SKM-1 treated with dmso at 0.1 percent for 144 hours (cell line): Measurements from ENCODE around the gene PIGZ.
"Not testable (repeated sequence)": the region's sequence is repeated elsewhere in the genome, so short reads cannot be mapped to it uniquely, and the experiment has no call there.

Experiments
- DNase-seq: peaks from one replicate; lab custom pipeline; 2025; ENCODE audit not compliant: unreplicated experiment; lab: John Stamatoyannopoulos, UW

The PIGZ gene

DNA sequence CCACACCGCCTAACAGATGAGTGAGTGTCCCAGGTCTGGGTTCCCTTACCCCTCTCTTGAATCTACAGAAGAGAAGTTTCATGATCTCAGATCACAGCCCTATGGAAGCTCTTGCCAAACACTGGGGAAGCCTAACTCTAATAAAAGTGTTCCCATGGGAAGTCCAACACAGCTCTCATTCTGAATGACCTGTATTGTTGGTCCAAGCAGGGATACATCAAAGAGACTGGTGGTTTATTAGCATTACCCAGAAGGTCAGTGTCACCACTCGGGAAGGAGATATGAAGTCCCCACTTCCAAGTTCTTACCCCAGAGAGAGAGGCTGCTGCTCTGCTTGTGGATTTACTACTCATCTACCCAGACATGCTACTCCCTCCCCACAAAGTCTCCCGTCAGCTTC is 17.3 kb downstream of the PIGZ start:
- DNase-seq, result no peak

DNA sequence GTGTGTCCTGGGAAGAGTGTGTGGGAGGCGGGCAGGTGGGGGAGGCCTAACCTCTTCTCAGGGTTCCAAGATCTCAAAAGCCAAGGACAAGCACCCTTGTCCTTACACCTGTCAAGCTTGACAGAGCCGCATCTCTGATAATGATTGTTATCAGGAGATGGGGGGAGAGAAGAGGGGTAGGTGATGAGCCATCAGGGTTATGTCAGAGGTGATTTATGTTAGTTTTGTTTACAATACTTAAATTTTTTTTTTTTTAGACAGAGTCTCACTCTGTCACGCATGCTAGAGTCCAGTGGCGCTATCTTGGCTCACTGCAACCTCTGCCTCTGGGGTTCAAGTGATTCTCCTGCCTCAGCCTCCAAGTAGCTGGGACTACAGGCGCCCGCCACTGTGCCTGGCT is 18.9 kb downstream of the PIGZ start:
- DNase-seq, result no peak

DNA sequence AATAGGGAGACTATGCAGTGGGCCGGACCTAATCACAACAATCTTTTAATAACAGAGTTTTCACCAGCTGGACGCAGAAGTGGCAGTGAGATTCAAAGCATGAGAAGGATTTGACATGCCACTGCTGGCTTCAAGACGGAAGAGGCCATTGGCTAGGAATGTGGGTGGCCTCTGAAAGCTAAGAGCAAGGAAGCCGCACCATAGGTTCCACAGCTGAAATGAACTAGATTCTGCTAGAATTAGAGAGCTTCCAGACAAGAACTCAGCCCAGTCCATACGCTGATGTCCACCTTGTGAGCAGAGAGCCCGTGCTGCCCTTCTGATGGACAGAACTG is 19.4 kb downstream of the PIGZ start:
- no peak for DNase-seq

DNA sequence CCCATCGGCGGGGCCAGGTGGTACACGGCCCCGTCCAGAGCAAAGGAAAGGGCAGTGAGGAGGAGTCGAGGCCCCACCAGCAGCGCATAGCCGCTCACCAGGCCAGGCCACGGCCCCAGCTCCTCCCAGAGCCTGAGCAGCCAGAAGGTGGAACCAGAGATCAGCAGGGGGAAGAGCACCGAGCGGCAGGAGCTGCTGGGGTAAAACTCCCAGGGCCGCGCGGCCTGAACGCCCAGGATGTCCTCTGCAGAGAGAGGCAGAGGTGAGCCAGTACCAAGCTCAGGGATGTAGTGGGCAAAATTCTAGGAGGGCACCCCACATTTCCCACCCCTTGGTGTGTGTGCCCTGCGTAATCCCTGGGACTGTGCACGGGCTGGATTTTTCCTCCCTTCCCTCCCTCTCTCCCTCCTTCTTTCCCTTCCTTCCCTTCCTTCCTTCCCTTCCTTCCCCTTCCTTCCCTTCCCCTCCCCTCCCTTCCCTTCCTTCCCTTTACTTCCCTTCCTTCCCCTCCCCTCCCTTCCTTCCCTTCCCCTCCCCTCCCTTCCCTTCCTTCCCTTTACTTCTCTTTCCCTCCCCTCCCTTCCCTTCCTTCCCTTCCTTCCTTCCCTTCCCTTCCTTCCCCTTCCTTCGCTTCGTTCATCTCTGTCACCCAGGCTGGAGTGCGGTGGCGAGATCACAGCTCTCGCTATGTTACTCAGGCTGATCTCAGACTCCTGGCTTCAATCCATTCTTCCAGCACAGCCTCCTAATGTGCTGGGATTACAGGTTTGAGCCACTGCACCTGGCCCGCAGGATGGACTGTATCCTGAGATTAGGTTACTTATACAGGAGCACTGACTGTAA is 20.0 kb downstream of the PIGZ start:
- no peak for DNase-seq

DNA sequence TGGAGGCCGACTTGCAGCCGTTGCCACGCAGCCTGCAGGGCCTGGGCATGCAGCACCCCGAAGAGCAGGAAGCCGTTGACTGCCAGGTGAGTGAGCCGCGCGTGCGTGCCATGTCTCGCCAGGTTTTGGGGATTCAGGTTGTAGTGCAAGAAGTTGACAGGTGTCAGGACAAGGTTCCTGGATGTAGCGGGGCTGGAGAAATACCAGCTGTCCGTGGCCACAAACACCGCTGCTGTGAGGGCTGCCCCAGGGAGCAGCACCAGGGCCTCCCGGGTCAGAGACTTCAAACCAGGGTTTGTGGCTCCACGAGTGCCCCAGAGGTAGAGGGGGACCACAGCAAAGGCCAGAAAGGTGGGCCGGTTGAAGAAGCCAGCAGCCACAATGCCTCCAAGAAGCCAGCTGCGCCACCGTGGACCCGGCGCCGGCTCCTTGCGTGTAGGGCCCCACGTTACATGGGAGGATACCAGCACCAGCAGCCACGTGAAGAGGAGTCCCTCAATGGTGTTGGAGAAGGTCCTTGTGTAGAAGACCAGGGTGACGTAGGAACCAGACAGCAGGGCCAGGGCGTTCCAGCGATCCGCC is 20.7 kb downstream of the PIGZ start:
- no peak for DNase-seq

DNA sequence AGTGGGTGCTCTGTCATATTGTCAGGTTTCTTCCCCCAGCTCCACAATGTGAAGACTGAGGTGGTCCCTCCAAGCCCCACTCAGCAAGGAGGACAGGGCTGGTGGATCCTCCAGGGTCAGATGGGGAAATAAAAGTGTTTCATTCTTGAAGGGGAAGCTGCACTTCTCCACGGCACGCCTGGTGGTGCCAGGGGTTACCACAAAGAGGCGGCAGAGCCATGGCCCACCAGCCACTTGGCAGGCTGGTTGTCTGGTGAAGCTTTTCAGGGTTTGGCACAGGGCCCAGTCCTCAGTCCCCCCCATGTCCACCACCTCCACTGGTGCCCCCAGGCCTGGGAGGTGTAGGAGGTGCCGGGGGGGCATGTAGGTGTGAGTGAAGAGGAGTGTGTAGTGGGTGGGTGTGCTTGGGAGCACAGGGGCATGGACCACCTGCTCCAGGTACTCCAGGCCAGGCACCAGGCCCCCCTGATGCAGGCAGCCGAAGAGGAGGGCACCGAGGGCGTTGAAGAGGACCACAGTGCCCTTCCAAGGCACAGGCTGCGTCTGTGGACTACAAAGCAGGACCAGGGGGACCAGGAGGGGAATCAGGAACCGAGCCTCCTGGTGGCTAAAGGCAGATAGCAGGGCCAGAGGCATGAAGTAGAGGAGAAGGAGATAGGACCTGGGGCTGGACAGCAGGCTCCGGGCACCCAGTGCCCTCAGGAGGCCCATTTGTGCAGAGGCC is 21.3 kb downstream of the PIGZ start:
- no peak for DNase-seq

DNA sequence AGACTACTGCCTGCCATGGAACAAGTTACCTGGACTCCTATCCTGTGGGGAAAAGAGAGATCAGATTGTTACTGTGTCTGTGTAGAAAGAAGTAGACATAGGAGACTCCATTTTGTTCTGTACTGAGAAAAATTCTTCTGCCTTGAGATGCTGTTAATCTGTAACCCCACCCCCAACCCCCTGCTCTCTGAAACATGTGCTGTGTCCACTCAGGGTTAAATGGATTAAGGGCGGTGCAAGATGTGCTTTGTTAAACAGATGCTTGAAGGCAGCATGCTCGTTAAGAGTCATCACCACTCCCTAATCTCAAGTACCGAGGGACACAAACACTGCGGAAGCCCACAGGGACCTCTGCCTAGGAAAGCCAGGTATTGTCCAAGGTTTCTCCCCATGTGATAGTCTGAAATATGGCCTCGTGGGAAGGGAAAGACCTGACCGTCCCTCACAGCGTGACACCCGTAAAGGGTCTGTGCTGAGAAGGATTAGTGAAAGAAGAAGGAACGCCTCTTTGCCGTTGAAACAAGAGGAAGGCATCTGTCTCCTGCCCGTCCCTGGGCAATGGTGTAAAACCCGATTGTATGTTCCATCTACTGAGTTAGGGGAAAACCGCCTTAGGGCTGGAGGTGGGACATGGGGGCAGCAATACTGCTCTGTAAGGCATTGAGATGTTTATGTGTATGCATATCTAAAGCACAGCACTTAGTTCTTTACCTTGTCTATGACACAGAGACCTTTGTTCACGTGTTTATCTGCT is 24.4 kb downstream of the PIGZ start:
- DNase-seq, result not testable (repeated sequence)

DNA sequence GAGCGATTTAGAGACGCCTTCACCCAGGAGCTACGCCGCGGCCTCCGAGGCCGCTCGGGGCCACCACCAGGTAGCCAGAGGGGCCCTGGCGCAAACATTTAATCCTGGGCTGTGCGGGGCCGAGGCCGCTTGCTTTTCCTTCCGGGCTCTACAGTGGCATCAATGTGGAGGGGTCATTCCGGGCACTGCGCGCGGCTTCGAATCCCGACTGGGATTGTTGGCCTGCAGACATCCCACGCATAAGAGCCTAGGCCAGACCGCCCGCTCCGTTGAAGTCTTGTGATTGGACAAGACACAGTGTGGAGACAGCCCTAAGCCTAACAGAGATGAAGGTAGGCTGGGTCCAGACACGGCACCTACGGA is 25.7 kb downstream of the PIGZ start:
- no peak for DNase-seq

DNA sequence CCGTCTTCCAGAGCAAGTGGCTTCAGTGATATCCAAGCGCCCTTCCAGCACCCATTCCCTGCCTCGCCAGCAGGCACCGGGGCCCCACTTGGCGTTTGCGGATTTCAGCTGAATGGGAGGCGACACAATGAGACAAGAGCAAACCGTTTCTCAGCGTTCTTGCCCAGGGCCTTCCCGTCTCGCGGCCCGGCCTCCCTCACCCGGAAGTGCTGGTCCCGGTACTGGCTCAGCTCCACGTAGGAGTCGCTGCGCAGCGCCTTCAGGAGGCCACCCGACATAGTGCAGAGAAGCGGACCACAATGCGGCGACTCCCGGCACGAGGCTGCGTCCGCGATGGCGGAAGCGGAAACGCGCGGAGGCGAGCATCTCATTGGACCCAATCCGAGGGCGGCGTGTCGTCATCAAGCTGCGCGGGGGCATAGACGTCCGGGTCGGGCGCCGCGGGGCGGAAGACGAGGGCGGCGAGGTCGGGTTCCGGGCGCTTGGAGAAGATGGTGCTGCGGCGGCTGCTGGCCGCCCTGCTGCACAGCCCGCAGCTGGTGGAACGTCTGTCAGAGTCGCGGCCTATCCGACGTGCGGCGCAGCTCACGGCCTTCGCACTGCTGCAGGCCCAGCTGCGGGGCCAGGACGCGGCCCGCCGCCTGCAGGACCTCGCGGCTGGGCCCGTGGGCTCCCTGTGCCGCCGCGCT is 26.3 kb downstream of the PIGZ start, which contains the start of gene NCBP2:
TSS of gene NCBP2 (minus strand) at position 303 of the 689 bp plus-strand sequence. CDS start at position 278, 25 bp downstream.
- DNase-seq, result peak; percentile 93

DNA sequence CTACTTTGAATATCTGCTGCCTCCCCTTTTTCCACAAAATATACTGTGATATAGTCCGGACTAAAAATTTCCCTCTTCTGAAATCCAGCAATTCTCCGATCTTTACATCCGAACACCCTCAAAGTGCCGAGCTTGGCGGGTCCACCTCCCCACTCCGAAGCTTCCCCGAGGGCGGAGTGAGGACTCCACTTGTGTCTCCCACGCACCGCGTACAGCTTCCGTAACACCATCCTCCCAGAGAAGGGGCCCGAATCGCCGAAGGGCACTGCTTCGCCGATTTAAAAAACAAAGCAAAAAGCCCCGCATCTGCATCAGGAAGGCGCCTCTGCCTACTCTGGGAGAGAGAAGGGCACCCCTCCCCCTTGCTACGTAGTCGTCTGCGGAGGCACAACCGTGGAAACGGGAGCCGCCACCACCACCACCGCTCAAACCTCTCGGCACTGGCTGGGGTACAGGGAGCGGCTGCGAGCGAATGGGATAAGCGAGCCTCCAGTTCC is 26.9 kb downstream of the PIGZ start:
- peak; percentile 58 for DNase-seq

DNA sequence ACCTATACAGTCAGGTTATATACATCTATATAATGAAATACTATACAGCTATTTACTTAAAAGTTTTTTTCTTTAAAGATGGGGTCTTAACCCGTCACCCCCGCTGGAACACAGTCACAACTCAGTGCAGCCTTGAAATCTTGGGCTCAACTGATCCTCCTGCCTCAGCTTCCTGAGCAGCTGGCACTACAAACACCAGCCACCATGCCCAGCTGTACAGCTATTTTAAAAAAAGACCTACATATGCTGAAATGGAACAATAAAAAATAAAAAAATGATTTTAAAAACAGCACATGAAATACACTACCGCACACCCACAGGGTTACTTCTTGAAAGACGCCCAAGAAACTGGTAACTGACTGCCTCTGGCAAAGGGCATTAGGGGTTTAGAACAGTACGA is 30.1 kb downstream of the PIGZ start:
- no peak for DNase-seq

DNA sequence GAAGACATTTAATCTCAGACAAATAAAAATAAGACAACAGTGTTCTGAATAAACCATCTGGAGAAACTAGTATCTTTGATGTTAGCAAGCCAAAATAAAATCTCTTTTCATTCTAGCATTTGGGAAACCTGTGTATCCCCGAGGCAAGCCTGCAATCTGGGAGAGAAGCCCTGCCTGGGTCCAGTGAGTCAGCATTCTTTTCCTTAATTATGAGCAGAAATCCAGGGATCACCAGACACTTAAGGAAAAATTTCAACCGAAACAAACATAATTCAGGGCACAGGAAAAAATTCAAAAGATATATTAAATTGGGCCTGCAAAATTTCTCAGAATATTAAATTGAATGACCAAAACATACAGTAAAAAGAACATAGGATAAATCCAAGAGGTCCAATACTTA is 30.5 kb downstream of the PIGZ start:
- no peak for DNase-seq

DNA sequence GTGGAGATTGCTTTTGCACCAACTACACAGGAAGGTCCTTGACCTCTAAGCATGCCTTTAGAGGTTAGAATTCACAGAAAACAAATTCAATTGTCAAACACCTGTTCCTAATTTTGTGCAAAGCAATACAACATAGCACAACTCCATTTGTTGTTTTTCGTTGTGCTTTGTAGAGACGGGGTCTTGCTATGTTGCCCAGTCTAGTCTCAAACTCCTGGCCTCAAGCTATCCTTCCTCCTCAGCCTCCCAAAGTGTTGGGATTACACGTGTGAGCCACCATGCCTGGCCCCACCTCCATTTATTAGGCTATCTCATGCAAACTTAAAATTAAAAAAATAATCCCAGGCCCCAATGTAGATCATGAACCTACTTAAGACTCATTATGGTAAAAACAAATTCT is 32.3 kb downstream of the PIGZ start:
- no peak for DNase-seq

DNA sequence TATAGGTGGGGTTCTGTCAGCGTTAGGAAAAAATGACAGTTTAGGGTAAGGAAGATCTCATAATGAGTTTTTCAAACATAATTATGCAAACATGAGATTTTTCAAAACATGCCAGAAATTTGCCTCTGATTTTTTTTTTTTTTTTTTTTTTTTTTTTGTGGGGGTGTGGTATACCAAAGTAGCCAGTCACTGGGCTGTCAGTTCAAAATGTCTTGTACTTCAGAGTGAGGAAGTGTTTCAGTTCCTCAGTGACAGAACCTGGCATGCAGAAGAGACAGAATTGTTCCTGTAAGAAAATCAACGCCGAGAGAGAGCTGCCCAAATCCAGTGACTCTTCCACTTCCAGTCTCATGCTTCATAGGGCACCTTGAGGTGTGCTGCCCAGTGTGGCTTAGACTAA is 36.0 kb downstream of the PIGZ start:
- DNase-seq, result no peak

DNA sequence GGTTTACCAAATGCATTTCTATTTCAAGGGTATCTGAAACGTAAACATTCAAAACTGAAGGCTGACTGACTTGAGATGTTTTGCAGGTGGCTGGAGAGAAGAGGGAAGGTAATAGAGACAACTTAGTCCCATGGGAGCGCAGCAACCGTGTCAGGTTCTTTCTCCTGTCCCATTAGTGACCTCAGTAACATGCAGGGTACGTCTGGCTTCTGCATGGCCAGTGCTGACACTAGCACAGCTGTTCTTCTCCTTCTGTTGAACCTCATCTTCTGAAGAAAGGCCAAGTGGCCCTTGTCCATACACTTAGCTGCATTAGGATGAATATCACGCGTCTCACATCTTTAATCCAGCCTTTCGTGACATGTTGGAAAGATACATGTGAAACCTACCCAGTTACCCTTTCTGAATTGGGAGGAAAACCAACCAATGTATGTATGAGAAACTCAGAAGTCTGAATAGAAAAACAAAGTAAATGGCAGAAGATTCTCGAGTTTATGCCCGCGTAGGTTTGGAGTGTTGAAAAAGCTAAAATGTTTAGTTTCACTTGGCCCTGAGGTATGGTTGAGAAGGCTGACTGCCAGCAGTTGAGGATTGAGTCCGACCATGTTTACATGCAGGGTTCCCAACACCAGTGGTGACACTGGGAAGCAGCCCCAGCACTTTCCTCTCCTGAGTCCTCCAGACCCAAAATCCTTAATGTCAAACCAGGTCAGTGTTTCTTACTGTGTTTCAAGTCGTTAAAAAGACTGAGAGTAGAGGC is 36.6 kb downstream of the PIGZ start:
- DNase-seq, result no peak

DNA sequence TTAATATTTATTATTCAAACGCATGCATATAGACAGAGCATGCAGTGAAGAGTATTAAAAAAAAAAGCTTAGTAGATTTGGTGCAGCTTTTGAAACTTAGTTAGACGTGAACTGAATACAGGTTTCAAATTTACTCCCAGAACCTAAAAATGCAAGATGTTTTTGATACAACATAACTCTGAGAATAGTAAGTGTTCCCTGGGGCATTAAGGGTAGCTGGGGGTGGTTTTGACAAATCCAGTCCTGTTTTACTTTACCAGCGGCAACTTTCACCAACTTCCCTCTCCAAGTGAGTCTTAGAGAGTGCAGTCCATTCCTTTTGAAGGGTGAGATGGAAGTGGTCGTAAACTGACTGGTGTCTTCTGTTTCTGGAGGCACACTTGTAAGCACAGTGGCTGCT is 37.5 kb downstream of the PIGZ start:
- no peak for DNase-seq

DNA sequence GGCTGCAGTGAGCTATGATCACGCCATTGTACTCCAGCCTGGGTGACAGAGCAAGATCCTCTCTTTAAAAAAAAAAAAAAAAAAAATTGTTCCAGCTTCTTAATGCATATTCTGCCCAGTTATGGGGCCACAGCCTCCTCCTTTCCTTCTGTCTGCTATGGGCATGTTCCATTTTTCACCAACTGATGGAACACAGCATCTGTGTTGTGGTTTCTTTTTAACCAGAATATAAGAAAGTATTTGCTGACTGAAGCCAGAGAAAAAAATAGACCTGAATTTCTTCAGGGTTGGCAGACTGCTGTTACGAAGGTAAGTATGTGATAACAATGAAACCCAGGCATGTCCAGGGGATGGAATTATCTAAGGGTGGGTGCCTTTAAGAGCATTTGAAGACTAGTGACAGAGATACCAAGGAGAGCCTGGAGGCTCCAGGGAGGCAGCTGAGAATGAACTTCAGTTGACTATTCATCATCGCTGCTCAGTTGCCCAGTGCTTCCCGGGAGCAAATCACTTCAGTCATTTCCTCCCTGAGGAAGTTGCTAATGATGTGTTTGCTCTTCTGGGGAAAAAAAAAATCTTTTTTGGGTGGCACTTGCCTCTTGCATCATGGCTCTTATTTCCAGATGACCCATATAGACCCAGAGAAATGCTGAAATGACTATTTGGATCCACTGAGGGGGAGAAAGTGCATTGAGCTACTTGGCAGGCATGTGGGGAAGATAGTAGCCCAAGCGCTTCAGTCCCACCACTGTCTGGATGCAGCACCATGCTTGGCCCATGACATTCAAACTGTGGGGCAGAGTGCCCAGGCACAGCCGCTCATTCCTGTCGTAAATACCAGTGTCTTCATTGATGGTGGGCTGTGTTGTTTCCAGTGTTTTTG is 40.8 kb downstream of the PIGZ start:
- DNase-seq, result no peak

DNA sequence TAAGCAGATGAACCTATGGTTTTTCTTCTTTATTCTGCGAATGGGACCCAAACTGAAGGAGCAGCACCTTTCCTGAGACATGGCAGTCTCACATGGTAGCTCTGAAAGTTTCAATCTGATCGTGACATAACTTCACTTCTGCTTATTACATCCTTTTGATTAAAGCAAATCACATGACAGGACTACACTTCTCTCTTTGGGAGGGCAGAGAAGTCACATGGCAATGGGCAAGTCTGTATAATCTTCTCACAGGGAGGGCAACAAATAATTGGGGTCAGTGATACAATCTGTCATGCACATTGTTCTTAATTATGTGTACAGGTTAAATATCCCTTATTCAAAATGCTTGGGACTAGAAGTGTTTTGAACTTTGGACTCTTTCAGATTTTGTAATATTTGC is 47.9 kb downstream of the PIGZ start:
- DNase-seq, result no peak

DNA sequence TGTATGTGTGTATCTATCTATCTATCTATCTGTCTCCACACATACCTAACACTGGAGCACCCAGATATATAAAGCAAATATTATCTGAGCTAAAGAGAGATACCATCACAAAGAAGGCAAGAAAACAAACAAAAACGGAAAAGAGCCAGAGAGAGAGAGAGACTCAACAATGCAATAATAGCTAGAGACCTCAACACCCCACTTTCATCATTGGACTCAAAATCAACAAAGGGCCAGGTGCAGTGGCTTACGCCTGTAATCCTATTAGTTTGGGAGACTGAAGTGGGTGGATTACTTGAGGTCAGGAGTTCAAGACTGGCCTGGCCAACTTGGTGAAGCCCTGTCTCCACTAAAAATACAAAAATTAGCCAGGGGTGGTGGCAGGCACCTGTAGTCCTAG is 49.7 kb downstream of the PIGZ start:
- DNase-seq, result no peak
